ENCODE results near the gene ITGBL1. TPM values are rescaled to one million over a fixed set of nuclear protein-coding genes. Genes with fewer than 3 reads are reported as not detected.

ITGBL1 gene
- total and polyA plus RNA-seq, 2 of the 4 experiments (the other 2 are of a cell fraction), result 22.2 to 24.2 TPM

DNA sequence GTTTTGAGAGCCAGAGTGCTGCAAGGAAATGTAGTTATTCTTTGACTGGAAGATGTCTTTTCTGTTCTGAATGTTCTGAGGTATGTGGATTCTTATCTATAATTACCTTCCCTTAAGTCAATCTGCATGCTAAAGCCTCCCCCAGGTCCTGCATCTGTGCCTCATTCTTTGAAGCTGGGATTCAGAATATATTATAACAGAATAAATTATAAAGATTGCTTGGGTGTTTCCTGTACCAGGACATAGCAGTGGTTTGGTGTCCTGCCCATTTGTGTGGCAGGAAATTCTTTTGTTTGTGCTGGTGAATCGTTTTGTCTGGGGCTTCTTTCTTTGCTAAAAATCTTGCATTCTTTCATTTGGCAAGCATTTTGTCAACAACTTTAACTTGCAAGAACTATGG, 60.2 kb downstream of the ITGBL1 start:
- WGBS, 2 experiments (ENCODE audit: extremely low coverage in 2 of 2, insufficient read length in 1 of 2), result no CpG with 5 or more reads among the region's 1 CpG
- H2BK15ac ChIP-seq (ENCODE audit: low read depth, low read length), result no peak overlapping the region
- no peak overlapping the region for H3K18ac ChIP-seq (ENCODE audit: low read depth, low read length)
- no peak overlapping the region for H3K4me3 ChIP-seq (ENCODE audit: insufficient read depth, low read depth, low read length)
- H2BK120ac ChIP-seq (ENCODE audit: low read depth, low read length), result no peak overlapping the region
- intact Hi-C loops (cut with micrococcal nuclease) (loop anchor here (5.0 kb wide), 1 partner anchor 405 kb away; no protein-coding TSS in a partner anchor), in situ Hi-C loops (cut with MboI; ENCODE audit: low sequenced_read_pairs) (loop anchor here (25.0 kb wide), 1 partner anchor 925 kb away; no protein-coding TSS in a partner anchor), dilution Hi-C loops (cut with HindIII; ENCODE audit: low sequenced_read_pairs, unreplicated experiment) (no loop called here)
- H3K9ac ChIP-seq (ENCODE audit: low read depth, low read length), result no peak overlapping the region
- TF ChIP-seq NFE2L2 (IDR thresholded peaks at IDR 0.05; ENCODE audit: low read depth, low read length), result no peak
- TF ChIP-seq CEBPB (IDR thresholded peaks at IDR 0.05; ENCODE audit: low read depth, low read length), result no peak
- TF ChIP-seq, protein P1, sequence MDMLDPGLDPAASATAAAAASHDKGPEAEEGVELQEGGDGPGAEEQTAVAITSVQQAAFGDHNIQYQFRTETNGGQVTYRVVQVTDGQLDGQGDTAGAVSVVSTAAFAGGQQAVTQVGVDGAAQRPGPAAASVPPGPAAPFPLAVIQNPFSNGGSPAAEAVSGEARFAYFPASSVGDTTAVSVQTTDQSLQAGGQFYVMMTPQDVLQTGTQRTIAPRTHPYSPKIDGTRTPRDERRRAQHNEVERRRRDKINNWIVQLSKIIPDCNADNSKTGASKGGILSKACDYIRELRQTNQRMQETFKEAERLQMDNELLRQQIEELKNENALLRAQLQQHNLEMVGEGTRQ (IDR thresholded peaks at IDR 0.05; ENCODE audit: low read depth, low read length), result no peak
- no peak for TF ChIP-seq MXI1 (IDR thresholded peaks at IDR 0.05; ENCODE audit: borderline replicate concordance, low read depth, low read length)
- TF ChIP-seq, protein P2, sequence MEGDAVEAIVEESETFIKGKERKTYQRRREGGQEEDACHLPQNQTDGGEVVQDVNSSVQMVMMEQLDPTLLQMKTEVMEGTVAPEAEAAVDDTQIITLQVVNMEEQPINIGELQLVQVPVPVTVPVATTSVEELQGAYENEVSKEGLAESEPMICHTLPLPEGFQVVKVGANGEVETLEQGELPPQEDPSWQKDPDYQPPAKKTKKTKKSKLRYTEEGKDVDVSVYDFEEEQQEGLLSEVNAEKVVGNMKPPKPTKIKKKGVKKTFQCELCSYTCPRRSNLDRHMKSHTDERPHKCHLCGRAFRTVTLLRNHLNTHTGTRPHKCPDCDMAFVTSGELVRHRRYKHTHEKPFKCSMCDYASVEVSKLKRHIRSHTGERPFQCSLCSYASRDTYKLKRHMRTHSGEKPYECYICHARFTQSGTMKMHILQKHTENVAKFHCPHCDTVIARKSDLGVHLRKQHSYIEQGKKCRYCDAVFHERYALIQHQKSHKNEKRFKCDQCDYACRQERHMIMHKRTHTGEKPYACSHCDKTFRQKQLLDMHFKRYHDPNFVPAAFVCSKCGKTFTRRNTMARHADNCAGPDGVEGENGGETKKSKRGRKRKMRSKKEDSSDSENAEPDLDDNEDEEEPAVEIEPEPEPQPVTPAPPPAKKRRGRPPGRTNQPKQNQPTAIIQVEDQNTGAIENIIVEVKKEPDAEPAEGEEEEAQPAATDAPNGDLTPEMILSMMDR (conservative IDR thresholded peaks at IDR 0.05; ENCODE audit: low read depth, low read length), result no peak
- no peak for TF ChIP-seq FOS (IDR thresholded peaks at IDR 0.05; ENCODE audit: low read depth, low read length)
- TF ChIP-seq ELK1 (IDR thresholded peaks at IDR 0.05; ENCODE audit: borderline replicate concordance, low read depth, low read length), result no peak
- TF ChIP-seq MAFK (IDR thresholded peaks at IDR 0.05; ENCODE audit: low read depth, low read length), result no peak
- H3K4me1 ChIP-seq (ENCODE audit: control insufficient read depth, insufficient read depth, low read length), result no peaks in the 10 kb centered on the region
- H3K36me3 ChIP-seq (ENCODE audit: control insufficient read depth, insufficient read depth, low read length), result no peaks in the 10 kb centered on the region
- DNase-seq (no peak), ATAC-seq (ENCODE audit: low read depth) (no peak)
- no peak overlapping the region for H2AK9ac ChIP-seq (replicated peaks; ENCODE audit: low read depth, low read length, poor library complexity)
- H2AK5ac ChIP-seq (ENCODE audit: low read depth, low read length), result no peak overlapping the region
- H3K23ac ChIP-seq (ENCODE audit: low read depth, low read length), result no peak overlapping the region
- H2BK5ac ChIP-seq (ENCODE audit: low read depth, low read length, poor library complexity, severe bottlenecking), result no peak overlapping the region
- H4K5ac ChIP-seq (ENCODE audit: low read depth, low read length), result no peak overlapping the region
- H3K27ac ChIP-seq (ENCODE audit: insufficient read depth, low read length), result no peak overlapping the region
- H3K56ac ChIP-seq (ENCODE audit: extremely low read depth, insufficient read depth, low read length), result no peak overlapping the region
- no peaks in the 10 kb centered on the region for H3K9me3 ChIP-seq (ENCODE audit: control insufficient read depth, insufficient read depth, low read length)
- ChIA-PET CTCF (no interaction called here), POLR2A (ENCODE audit: unreplicated experiment) (no interaction called here)
- no peak overlapping the region for H4K8ac ChIP-seq (ENCODE audit: low read depth in 2 of 2, low read length in 2 of 2)
- no peaks in the 10 kb centered on the region for H3K79me1 ChIP-seq (ENCODE audit: low read depth in 1 of 2, low read length in 2 of 2)
- no peak overlapping the region for H3K4me2 ChIP-seq (ENCODE audit: low read depth, low read length)
- H3K4ac ChIP-seq (ENCODE audit: low read depth, low read length), result no peak overlapping the region
- no peaks in the 10 kb centered on the region for H4K20me1 ChIP-seq (ENCODE audit: insufficient read depth, low read length)
- H2AFZ ChIP-seq (replicated peaks; ENCODE audit: low read length, poor library complexity), result no peak overlapping the region
- no peak overlapping the region for H2BK20ac ChIP-seq (ENCODE audit: low read depth, low read length)
- no peaks in the 10 kb centered on the region for H3K9me1 ChIP-seq (ENCODE audit: insufficient read depth, low read length)
- H4K91ac ChIP-seq (ENCODE audit: insufficient read depth, low read depth, low read length), result no peak overlapping the region
- no peak overlapping the region for H3K14ac ChIP-seq (replicated peaks; ENCODE audit: low read depth, low read length)
- no TSS peak for BruUV-seq (replicated peaks)
- H3K27me3 ChIP-seq (ENCODE audit: control insufficient read depth, insufficient read depth, low read length), result no peaks in the 10 kb centered on the region

Measured in IMR-90 (cell line).